Psoas muscle (tissue), 8 donors: ENCODE data around the gene PBX1. TPM values are rescaled to one million over a fixed set of nuclear protein-coding genes. Genes with fewer than 3 reads are reported as not detected.
"Not testable (repeated sequence)": the region's sequence is repeated elsewhere in the genome, so short reads cannot be mapped to it uniquely, and the experiment has no call there.

Experiments used
- ATAC-seq, 4 donors: fragments of 200-7000 bp; cut with Tn5 transposase; one replicate each; pipeline ENCODE4 v1.9.1; 2020; ENCODE audit warnings: moderate library complexity in 3 of 4, mild to moderate bottlenecking in 2 of 4
- DNase-seq, 2 donors: peaks; one replicate each; pipeline ENCODE4 v3.0.0-alpha.2; 2020
- H3K27ac ChIP-seq: fragments of 200-600 bp; one replicate; pipeline ENCODE4 v1.8.0; 2022
- H3K27me3 ChIP-seq, 3 donors: fragments of 200-600 bp in 1 of 3; one replicate each; pipeline versions ENCODE4 v1.6.1 to v1.8.0; 2013 to 2022; ENCODE audit warnings: low read length in 2 of 3, mild to moderate bottlenecking in 2 of 3, moderate library complexity in 1 of 3; ENCODE audit not compliant: insufficient read depth in 3 of 3
- H3K36me3 ChIP-seq, 2 donors: fragments of 200-600 bp in 1 of 2; one replicate each; pipeline versions ENCODE4 v1.6.1 to v1.8.0; 2013 to 2022; ENCODE audit warnings: low read depth in 1 of 2, mild to moderate bottlenecking in 1 of 2, moderate library complexity in 1 of 2; ENCODE audit not compliant: insufficient read depth in 1 of 2
- H3K4me1 ChIP-seq: fragments of 200-600 bp; one replicate; pipeline ENCODE4 v1.8.0; 2022
- H3K4me3 ChIP-seq: fragments of 200-600 bp; one replicate; pipeline ENCODE4 v1.8.0; 2022; ENCODE audit warnings: mild to moderate bottlenecking
- H3K9me3 ChIP-seq: fragments of 200-600 bp; one replicate; pipeline ENCODE4 v1.8.0; 2022
- WGBS, 3 donors: extraction: QIAGEN DNeasy Blood & Tissue Kit; methylation state at CpG; one replicate each; pipeline versions ENCODE4 v1.1.6 to v1.1.7; 2013; 5-methylcytosine and 5-hydroxymethylcytosine counted together
- intact Hi-C, 2 donors: fragments of 100-400 bp; cut with DNase I; formaldehyde crosslinking; loops; one replicate each; pipeline versions ENCODE4 v1.11.0 to v1.14.2; 2022
- polyA plus RNA-seq, 3 donors: library from polyadenylated mRNA; stranded (reverse); fragments of 200-250 nt; gene quantifications; one replicate each; pipeline ENCODE4 v1.2.3, GENCODE V29; 2013
- total RNA-seq, 4 donors: library from RNA; stranded (reverse); fragmentation: NEBNext Ultra II Directional in 2 of 4; extraction: Animal tissue kit (Norgen Biotek cat#: 25700) in 2 of 4; gene quantifications; one replicate each; pipeline versions ENCODE4 v1.2.1 to v1.2.4, GENCODE V29; 2021 to 2023
- TF ChIP-seq, protein P1 (sequence below): fragments of 200-600 bp; IDR thresholded peaks from one replicate; pipeline ENCODE4 v1.8.0; 2022; ENCODE audit warnings: antibody characterized with exemption
- donor health status: healthy with polysubstance abuse.
- donor health status: DM: no; HTN: no; CAD: no; lungs with moderate emphysema.
- donor health status: Bipolar disorder and iron deficiency.
- donor health status: healthy.
- donor health status: DM: yes; HTN: yes; CAD: no.
- donor health status: DM: no; HTN: no; CAD: no.
- donor health status: DM: no; HTN: no; CAD: no.
- donor health status: DM: yes; HTN: yes; CAD: no.

Gene PBX1
- total and polyA plus RNA-seq, 7 donors = 10.6 to 69.9 (median 59.3) TPM

DNA sequence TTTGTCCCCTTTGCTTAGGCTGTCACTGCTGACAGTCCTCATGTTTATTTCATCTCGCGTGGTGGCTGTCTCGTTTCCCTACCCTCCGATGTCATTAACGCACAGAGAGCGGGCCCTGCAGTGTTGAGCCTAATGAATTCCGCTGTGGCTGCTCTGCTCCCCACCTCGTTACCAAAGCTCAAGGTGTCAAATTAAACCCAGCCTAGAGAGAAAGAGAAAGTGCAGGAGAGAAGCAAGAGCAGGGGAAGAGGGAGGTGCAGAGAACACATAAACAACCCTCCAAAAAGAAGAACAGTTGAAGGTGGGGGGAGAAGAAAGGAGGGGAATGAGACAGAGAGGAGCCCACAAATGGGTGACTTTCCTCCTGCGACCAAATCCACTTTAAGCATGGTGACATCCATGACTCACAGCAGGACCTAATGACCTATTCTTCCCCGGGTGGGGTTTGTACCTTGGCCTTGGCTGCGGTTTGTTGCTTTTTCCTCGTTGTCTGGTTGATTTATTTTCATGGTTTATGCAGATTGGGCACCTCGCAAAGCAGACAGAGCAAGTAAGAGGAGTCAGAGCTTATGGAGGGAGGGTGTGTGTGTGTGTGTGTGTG is 92.5 kb downstream of the PBX1 start:
- Histone ChIP-seq H3K27me3 (no peaks in the 10 kb centered on the region), H3K36me3 (no peaks in the 10 kb centered on the region), H3K27ac (peak overlapping the region; percentile 47), H3K9me3 (no peaks in the 10 kb centered on the region), H3K4me1 (peaks cover 52% of the 10 kb centered on the region), H3K4me3 (peak overlapping the region; percentile 2)
- 45 to 63% (median 57%) methylated on average over 13 of the region's 13 CpGs for WGBS, 3 donors
- intact Hi-C loops = no loop called here
- ATAC-seq (peak; percentile 31 to 78 (median 77)), DNase-seq (no peak)
- TF ChIP-seq, protein P1, sequence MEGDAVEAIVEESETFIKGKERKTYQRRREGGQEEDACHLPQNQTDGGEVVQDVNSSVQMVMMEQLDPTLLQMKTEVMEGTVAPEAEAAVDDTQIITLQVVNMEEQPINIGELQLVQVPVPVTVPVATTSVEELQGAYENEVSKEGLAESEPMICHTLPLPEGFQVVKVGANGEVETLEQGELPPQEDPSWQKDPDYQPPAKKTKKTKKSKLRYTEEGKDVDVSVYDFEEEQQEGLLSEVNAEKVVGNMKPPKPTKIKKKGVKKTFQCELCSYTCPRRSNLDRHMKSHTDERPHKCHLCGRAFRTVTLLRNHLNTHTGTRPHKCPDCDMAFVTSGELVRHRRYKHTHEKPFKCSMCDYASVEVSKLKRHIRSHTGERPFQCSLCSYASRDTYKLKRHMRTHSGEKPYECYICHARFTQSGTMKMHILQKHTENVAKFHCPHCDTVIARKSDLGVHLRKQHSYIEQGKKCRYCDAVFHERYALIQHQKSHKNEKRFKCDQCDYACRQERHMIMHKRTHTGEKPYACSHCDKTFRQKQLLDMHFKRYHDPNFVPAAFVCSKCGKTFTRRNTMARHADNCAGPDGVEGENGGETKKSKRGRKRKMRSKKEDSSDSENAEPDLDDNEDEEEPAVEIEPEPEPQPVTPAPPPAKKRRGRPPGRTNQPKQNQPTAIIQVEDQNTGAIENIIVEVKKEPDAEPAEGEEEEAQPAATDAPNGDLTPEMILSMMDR = no peak

DNA sequence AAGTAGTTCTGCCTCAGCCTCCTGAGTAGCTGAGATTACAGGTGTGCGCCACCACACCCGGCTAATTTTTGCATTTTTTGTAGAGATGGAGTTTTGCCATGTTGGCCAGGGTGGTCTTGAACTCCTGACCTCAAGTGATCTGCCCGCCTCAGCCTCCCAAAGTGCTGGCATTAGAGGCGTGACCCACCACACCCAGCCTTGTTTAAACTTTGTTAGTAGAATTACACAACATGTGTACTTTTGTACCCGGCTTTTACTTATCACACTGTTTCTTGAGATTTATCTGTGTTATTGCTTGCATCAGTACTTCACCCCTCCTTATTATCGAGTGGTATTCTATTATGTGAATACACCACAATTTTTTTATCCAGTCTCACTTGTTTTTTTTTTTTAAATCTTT is 94.0 kb downstream of the PBX1 start:
- 93 to 96% (median 93%) methylated on average over 6 of the region's 6 CpGs for WGBS, 3 donors
- not testable (repeated sequence) for H3K27ac ChIP-seq, ATAC-seq

DNA sequence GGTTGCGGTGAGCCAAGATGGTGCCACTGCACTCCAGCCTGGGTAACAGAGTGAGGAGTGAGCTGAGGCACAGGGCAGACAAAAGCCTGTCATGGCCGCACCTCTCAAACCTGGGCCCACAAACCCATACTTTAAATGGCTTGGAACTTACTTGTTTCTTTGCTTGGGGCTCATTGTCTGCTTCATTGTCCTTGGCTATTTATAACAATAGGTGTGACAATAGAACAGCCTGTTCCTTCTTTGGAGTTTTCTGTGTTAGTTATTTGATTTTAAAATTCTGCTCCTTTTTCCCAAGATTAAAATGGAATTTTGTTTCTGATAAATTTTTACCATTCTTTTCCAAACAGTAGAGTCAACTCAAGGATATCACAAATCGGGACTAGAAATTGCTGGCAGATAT is 94.7 kb downstream of the PBX1 start:
- H3K4me1 ChIP-seq = peaks cover 36% of the 10 kb centered on the region
- DNase-seq (no peak), ATAC-seq (no peak)
- H3K27me3 ChIP-seq = no peaks in the 10 kb centered on the region
- 80 to 89% (median 80%) methylated on average over 3 of the region's 3 CpGs for WGBS, 3 donors
- no peaks in the 10 kb centered on the region for H3K9me3 ChIP-seq
- no peak overlapping the region for H3K4me3 ChIP-seq
- H3K27ac ChIP-seq = no peak overlapping the region
- no peaks in the 10 kb centered on the region for H3K36me3 ChIP-seq
- TF ChIP-seq, protein P1 = no peak
- intact Hi-C loops = no loop called here

More for the DNA sequence above, 94.0 kb downstream of the PBX1 start:
- H3K27me3 ChIP-seq, H3K36me3 ChIP-seq, H3K4me3 ChIP-seq, H3K9me3 ChIP-seq, intact Hi-C loops, DNase-seq: not testable (repeated sequence)
- H3K4me1 ChIP-seq = peaks cover 38% of the 10 kb centered on the region

DNA sequence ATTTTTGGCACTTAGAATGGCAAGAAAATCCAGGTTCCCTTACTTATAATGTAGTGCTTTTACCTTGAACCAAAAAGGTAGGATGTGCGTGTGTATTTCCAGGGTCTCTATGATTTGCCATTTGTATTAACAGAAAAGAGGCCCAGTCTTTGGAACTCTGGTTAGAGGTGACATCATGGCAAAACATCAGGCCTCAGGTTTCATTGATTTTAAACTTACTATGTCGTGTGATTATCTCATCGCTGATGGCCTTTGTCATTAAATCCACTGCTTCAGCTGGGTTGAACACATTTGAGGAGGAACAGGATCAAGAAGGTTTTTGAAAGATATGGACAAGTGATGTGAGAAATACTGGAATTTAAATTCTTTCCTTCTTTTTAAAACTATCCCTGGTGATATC is 95.2 kb downstream of the PBX1 start:
- intact Hi-C loops = no loop called here
- H3K27me3 ChIP-seq = no peaks in the 10 kb centered on the region
- no peak for DNase-seq
- TF ChIP-seq, protein P1 = no peak
- ATAC-seq = no peak
- H3K4me3 ChIP-seq = no peak overlapping the region
- H3K27ac ChIP-seq = no peak overlapping the region
- no peaks in the 10 kb centered on the region for H3K9me3 ChIP-seq
- peaks cover 34% of the 10 kb centered on the region for H3K4me1 ChIP-seq
- WGBS, 3 donors = 32 to 48% (median 38%) methylated on average over 3 of the region's 3 CpGs
- H3K36me3 ChIP-seq = no peaks in the 10 kb centered on the region

DNA sequence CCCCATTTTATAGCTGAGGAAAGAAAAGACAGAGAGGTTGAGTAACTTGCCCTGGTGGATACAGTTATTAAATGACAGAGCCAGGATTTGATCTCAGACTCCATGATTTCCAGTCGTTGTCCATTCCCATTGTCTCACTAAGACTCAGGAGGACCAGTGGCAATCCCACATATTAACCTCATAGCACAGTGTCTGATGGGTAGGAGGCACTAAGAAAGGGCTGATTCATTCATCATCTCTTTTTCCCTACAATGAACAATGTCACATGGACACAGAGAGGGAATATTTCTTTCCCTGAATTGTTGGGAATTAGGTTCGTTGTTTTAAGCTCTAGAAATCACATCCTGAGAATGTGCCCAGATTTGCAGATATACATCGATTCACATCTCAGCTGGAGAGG is 99.9 kb downstream of the PBX1 start:
- ATAC-seq (no peak), DNase-seq (no peak)
- 57 to 70% (median 57%) methylated on average over 3 of the region's 3 CpGs for WGBS, 3 donors
- Histone ChIP-seq H3K36me3 (no peaks in the 10 kb centered on the region), H3K27ac (peak overlapping the region; percentile 64), H3K4me3 (no peak overlapping the region), H3K4me1 (peaks cover 52% of the 10 kb centered on the region), H3K9me3 (no peaks in the 10 kb centered on the region), H3K27me3 (no peaks in the 10 kb centered on the region)
- TF ChIP-seq, protein P1 = no peak
- intact Hi-C loops = no loop called here
